Bronchial epithelial cell (primary cell): ENCODE data around the gene TCEA2. TPM values are rescaled to one million over a fixed set of nuclear protein-coding genes. Genes with fewer than 3 reads are reported as not detected.

ENCODE experiments used
- DNase-seq: peaks from one replicate; pipeline ENCODE4 v3.0.0-alpha.2; 2010; ENCODE audit warnings: low read depth
- FAIRE-seq: peaks from 2 replicates; lab custom pipeline; 2011; peaks lifted over from hg19 to GRCh38; lab: Jason Lieb, UNC
- H3K27me3 ChIP-seq: 2 replicates; pipeline ENCODE4 v1.5.1; 2011; ENCODE audit warnings: low read length; ENCODE audit not compliant: control insufficient read depth, insufficient read depth
- H3K36me3 ChIP-seq: 2 replicates; pipeline ENCODE4 v1.5.1; 2011; ENCODE audit warnings: low read length; ENCODE audit not compliant: control insufficient read depth, insufficient read depth
- H3K4me3 ChIP-seq: 2 replicates; pipeline ENCODE4 v1.5.1; 2011; ENCODE audit warnings: mild to moderate bottlenecking, low read depth, low read length, control low read depth
- total RNA-seq: library from RNA; depleted of rRNA; stranded (reverse); fragments of >200 nt; gene quantifications from 2 replicates; pipeline ENCODE4 v1.2.1, GENCODE V29; 2014
- TF ChIP-seq, protein P1 (sequence below): IDR thresholded peaks from 2 replicates; pipeline ENCODE4 v1.5.1; 2011; ENCODE audit warnings: mild to moderate bottlenecking, moderate library complexity, low read length, control low read depth, inconsistent platforms; ENCODE audit not compliant: insufficient read depth, severe bottlenecking

Gene TCEA2
- total RNA-seq, 1 donor from 2014 or later = 5.5 TPM

DNA sequence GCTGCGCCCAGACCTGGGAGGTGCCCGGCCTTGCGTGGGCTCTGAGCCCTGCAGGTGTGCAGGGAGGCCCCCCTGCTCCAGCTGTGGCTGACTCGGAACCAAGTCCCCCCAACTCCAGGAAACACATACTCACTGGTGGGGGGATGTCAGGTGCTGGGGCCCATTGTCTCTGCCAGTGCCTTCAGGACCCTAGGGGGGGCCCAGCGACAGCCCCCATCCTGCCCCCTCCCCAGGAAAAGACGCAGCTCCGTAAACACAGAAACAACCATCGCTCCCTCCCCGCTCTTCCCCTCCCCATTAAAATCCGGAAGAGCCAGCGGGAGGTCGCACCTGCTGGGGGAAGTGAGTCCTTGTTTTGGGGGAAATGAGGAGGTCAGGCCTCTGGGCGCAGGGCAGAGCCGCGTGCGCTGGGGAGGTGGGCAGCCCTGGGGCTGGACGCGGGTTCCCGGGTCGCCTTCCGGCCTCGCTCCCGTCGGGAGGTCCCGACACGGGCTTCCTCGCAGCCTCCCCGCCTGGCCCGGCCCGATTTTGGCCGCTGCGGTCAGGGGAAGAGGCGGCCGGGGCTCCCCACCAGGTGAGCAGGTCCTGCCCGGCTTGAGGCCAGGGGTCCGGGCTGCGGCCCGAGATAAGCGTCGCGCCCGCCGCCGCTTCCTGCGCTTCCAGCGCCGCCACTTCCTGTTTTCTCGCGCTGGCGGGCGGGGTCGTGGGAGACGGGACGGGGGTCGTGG, 20.8 kb upstream of the TCEA2 start:
- no peak for DNase-seq
- FAIRE-seq = no peak
- no peaks in the 10 kb centered on the region for H3K36me3 ChIP-seq
- TF ChIP-seq, protein P1, sequence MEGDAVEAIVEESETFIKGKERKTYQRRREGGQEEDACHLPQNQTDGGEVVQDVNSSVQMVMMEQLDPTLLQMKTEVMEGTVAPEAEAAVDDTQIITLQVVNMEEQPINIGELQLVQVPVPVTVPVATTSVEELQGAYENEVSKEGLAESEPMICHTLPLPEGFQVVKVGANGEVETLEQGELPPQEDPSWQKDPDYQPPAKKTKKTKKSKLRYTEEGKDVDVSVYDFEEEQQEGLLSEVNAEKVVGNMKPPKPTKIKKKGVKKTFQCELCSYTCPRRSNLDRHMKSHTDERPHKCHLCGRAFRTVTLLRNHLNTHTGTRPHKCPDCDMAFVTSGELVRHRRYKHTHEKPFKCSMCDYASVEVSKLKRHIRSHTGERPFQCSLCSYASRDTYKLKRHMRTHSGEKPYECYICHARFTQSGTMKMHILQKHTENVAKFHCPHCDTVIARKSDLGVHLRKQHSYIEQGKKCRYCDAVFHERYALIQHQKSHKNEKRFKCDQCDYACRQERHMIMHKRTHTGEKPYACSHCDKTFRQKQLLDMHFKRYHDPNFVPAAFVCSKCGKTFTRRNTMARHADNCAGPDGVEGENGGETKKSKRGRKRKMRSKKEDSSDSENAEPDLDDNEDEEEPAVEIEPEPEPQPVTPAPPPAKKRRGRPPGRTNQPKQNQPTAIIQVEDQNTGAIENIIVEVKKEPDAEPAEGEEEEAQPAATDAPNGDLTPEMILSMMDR = no peak
- H3K4me3 ChIP-seq = peak overlapping the region; percentile 51
- peaks cover 12% of the 10 kb centered on the region for H3K27me3 ChIP-seq

- no peak for DNase-seq
- Histone ChIP-seq H3K4me3 (no peak overlapping the region), H3K27me3 (peaks cover 16% of the 10 kb centered on the region), H3K36me3 (no peaks in the 10 kb centered on the region)
- TF ChIP-seq, protein P1 = no peak
- no peak for FAIRE-seq
Observed at GRCh38 chr20:64043768-64044167, 19.2 kb upstream of the TCEA2 start.

- DNase-seq (peak; percentile 69), FAIRE-seq (no peak)
Observed at GRCh38 chr20:64044484-64045247, 18.3 kb upstream of the TCEA2 start.

DNA sequence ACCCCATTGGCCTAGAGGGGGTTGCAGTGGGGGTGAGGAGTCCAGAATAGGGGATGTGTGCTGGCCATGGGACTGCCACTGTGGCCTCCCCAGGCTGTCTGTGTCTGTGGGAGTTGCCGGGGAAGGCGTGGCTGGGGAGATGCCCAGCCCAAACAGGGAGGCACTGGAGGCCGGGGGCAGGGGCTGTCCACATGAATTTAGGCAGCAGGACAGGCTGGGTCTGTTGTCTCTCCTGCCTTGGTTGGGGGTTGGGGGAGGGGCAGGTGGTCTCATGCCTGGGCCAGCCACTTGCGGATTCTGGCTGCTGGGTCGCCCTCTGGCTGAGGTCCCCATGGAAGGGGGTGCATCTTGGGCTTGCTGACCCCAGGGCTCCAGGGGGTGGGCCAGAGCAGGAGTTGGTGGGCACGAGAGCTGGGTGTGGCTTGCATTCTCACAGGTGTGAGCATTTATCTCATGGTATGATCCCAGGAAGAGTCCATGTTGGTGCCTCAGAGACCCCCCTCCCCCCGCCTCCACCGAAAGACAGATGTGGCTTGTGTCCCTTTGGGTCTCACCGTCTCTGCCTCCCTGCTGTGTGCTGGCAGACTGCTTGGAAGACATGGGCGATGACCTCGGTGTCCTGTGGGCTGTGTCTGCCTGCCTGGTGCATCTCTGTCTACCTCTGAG, 17.5 kb upstream of the TCEA2 start:
- TF ChIP-seq, protein P1 = no peak
- no peaks in the 10 kb centered on the region for H3K36me3 ChIP-seq
- H3K4me3 ChIP-seq = no peak overlapping the region
- peaks cover 16% of the 10 kb centered on the region for H3K27me3 ChIP-seq
- FAIRE-seq = no peak
- DNase-seq = no peak

More at GRCh38 chr20:64044484-64045247, 18.3 kb upstream of the TCEA2 start:
- no peaks in the 10 kb centered on the region for H3K36me3 ChIP-seq
- TF ChIP-seq, protein P1 = no peak
- no peak overlapping the region for H3K4me3 ChIP-seq
- H3K27me3 ChIP-seq = peaks cover 16% of the 10 kb centered on the region

- DNase-seq (no peak), FAIRE-seq (no peak)
- Histone ChIP-seq H3K27me3 (peaks cover 19% of the 10 kb centered on the region), H3K36me3 (no peaks in the 10 kb centered on the region), H3K4me3 (no peak overlapping the region)
- TF ChIP-seq, protein P1 = no peak
Observed at GRCh38 chr20:64047046-64047389, 16.0 kb upstream of the TCEA2 start.
